NCI-H446 treated with DMSO at 0.1 percent for 48 hours (cell line): ENCODE data around the gene EIF3D.

ENCODE experiments used
- DNase-seq: peaks from one replicate; lab custom pipeline; 2025; lab: John Stamatoyannopoulos, UW

The EIF3D gene

DNA sequence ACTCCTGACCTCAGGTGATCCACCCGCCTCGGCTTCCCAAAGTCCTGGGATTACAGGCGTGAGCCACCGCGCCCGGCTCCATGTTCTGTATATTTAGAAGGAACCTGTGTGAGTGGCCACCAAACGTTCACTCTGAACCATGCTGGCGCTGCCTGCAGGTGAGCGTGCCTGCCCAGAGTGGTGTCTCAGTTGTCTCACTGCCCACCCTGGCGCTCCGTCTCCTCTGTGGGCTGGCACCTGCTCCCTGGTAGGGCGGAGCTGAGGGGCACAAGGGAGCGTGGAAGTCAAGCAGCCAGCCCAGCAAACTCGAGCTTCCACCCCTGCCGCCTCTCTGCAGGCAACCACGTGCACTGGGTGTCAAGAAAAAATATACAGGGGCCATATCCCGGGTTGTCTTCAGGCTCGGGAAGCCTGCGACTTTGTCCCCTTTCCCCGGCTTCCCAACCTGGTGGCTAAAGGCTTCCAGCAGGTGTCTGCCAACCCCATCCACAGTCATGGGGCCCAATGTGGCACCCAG is 64.2 kb downstream of the EIF3D start:
- no peak for DNase-seq

DNA sequence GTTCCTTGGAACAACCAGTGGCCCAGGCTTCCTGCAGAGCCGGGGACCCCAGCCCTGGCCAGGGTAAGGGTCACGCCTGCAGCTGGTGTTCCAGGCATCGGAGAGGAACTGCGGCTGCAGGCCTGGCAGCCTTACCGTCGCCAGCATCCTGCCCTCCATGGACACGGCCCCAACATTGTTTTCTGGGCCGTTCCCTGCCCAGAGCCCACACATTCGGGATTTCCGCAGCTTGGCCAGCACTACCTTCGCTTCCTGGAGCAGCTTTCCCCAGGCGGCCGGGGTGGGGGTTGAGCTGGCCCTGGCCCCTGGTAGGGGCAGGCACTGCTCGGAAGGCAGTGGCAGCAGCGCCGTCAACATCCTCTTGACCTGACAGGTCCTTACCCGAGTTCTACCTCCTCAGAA is 65.2 kb downstream of the EIF3D start:
- DNase-seq = no peak

DNA sequence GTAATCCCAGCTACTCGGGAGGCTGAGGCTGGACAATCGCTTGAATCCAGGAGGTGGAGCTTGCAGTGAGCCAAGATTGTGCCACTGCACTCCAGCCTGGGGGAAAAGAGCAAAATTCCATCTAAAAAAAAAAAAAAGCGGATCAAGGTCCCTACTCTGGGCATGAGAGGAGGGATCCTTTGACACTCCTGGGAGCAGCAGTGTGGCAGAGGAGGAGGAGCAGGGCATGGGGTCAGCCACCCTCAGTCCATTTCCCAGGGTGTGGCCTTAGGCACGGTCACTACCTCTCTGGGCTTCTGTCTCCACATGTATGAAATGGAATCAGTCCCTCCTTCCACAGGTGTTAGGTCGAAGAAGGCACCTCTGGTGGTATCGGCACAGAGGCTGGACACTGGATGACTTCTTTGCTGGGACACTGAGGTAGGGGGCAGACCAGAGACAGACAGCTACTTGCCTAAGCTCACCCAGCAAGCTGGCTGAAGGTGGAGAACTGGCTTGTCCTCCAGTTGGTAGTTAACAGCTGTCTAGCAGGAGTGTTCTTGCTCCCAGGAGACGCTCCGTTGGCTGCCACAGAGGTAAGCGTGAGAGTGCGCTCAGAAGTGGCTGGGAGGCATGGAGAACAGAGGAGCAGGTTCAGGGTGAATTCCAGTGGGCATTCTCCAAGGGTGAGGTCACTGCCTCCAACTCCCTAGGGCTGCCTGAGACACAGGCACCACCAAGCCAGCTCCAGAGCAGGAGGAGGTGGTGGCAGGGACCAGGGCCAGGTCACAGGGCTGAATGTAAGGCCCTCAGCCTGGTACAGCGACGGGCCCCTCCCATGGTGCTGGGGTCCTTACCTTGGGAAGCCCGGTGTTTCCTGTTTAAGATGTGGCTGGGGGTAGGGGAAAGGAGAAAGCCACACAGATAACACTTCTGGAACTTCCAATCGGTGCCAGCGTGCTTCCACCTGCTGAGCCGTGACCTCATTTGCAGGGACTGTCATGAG is 67.0 kb downstream of the EIF3D start:
- no peak for DNase-seq
